Stimulated activated naive CD8-positive, alpha-beta T cell treated with anti-CD3 and anti-CD28 coated beads, Interleukin-15, Interleukin-2, amounts not matched to agents 100 U/mL and 50 U/mL, for 24 hours (primary cell): Measurements from ENCODE around the gene UCP2.
A peak's percentile ranks its signal among the peaks of the same experiment; 100 is the strongest.

Experiments
- ATAC-seq: fragments of 150-1000 bp; cut with Tn5 transposase; one replicate; pipeline ENCODE4 v1.10.0; 2021
- DNase-seq: peaks from one replicate; pipeline ENCODE4 v3.0.0; 2021

The UCP2 gene

DNA sequence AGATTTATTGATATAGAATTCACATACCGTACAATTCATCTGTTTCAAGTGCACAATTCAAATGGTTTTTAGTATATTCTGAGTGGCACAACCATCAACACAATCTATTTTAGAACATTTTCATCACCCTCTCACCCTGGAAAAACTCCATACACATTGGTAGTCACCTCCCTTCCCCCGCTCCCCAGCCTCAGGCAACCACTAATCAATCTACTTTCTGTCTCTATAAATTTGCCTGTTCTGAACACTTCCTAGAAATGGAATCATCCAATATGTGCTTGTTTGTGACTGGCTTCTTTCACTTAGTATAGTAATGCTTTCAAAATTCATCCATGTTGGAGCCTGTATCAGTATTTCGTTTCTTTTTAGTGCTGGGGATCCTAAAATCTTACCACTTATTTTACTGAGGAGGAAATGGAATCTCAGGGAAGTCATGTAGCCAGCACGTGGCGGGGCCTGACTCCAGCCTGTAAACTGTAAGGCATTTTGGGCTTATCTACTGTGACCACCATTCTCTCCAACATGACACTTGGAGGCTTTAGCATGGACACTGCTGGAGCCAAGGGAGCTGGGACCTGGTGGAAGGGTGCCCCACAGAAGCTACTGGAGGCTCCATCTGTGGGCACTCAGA is 27.1 kb upstream of the UCP2 start:
- ATAC-seq = no peak
- DNase-seq = no peak

DNA sequence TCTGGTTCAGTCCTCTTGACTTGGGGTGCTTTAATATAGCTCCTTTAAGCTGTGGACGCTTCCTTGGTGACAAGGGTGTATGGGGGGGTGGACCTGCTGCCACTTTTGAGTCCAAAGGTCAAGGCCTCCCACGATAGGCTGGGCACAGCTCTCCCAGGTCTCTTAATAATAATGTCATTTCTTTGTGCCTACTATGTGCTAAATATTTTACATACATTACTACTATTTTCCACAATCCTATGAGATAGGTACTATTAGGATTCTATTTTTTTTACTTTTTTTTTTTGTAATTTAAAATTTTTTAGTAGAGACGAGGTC is 26.5 kb upstream of the UCP2 start:
- DNase-seq (no peak), ATAC-seq (no peak)

- ATAC-seq (no peak), DNase-seq (no peak)
These were observed 26.0 kb upstream of the UCP2 start, which contains the start of gene UCP3 for GRCh38 chr11:74008373-74009229. Gene UCP3 (minus strand): TSS chr11:74009085. CDS start chr11:74007042, 2,043 bp downstream.

GRCh38 chr11:74007691-74008372 is 25.2 kb upstream of the UCP2 start:
- DNase-seq (no peak), ATAC-seq (no peak)

DNA sequence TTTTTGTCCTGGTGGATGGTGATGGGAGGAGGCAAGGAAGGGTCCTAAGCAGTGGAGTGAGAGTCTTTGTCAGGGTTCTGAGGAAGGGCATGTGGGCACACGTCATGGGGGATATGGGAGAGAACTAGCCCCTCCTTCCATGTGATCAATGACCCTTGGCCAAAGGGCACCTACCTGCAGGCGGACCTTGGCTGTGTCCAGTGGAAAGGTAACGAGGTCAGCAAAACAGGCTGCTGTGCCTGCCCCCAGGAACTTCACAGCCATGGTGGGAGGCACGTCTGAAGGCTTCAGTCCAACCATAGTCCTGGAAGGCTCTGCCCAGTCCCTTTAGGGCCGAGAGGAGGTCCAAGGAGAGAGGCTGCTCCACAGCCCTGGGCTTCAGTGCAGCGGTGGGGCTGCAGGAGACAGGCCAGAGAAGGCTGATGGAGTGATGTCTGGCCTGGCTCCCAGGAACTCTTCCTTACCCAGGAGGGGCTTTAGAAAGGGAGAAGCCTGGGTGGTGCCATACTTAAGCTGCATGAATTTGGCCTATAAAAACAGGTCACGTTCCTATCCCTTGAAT is 24.2 kb upstream of the UCP2 start:
- ATAC-seq (no peak), DNase-seq (no peak)

- ATAC-seq (no peak), DNase-seq (no peak)
These were observed 23.3 kb upstream of the UCP2 start for GRCh38 chr11:74005721-74006517.

- ATAC-seq (peak; percentile 99), DNase-seq (peak; percentile 79)
These were observed 22.3 kb upstream of the UCP2 start for GRCh38 chr11:74004759-74005615.

- DNase-seq (no peak), ATAC-seq (no peak)
These were observed 21.5 kb upstream of the UCP2 start for GRCh38 chr11:74004046-74004695.

DNA sequence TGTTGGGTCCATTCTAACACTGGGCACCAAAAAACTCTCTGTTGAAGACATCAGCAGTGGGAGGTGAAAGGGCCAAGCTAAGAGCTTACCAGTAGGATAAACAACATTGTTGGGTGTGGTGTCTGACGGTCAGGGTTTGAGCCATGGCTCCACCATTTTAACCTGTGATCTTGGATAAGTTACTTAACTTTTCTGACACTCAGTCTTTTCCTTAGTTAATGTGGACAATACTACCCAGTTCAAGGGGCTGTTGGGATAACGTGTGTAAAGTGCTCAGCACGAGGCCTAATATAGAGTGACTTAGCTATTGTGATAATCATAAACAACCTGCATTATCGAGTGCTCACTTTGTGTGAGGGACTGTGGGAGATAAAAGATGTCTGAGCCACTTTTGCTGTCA is 20.2 kb upstream of the UCP2 start:
- ATAC-seq = no peak

GRCh38 chr11:74001822-74002286 is 19.2 kb upstream of the UCP2 start:
- DNase-seq (no peak), ATAC-seq (no peak)

More for the DNA sequence above, 20.2 kb upstream of the UCP2 start:
- no peak for DNase-seq

GRCh38 chr11:74000307-74001133 is 17.9 kb upstream of the UCP2 start:
- ATAC-seq = no peak
- DNase-seq = no peak

DNA sequence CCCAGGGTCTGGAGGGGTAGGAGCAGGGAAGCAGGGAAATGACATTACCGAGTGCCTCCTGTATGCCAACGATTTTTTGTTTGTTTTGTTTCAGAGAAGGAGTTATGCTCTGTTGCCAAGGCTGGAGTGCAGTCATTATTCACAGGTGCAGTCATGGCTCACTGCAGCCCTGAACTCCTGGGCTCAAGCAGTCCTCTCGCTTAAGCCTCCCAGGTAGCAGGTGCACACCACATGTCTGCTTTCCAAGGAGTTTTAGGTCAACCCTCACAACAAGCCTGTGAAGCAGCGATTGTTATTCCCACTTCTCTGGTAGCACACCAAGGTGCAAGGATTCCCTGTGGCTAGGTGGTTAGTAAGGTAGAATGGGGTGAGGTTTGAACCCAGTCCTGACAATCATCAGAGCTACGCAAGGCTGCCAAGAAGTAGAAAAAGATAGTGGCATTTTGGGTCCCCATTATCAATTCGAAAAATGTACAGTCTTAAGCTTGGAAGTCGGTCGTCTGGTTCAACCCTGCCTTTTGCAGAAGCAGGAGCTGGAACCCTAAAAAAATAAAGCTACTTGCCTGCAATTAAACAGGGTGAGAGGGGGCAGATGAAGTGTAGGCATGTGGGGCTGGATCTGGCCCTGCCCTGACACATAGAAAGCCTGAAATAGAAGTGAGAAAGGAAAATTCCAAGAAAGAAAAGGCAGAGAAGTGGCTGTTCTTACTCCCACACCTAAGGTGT is 17.1 kb upstream of the UCP2 start:
- ATAC-seq (no peak), DNase-seq (no peak)

DNA sequence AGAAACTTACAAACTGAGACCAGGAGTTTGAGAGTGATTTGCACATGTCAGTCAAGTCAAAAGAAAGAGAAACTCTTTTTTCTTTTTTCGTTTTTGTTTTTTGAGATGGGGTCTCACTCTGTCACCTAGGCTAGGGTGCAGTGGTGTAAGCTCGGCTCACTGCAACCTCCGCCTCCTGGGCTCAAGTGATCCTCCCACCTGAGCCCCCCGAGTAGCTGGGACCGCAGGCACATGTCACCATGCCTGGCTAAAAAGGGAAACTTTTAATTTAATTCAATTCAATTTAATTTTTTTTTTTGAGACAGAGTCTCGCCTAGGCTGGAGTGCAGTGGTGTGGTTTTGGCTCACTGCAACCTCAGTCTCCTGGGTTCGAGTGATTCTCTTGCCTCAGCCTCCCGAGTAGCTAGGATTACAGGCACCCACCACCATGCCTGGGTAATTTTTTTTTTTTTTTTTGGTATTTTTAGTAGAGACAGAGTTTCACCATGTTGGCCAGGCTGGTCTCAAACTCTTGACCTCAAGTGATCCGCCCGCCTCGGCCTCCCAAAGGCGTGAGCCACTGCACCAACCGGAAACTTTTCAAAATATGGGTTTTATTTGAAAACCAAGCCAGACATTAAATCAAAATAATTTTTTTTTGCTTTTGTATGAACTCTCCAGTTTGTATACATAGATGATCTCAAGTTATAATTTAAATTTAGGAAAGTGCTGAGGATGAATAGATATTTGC is 16.4 kb upstream of the UCP2 start:
- no peak for ATAC-seq

GRCh38 chr11:73997120-73997770 is 14.6 kb upstream of the UCP2 start:
- ATAC-seq (no peak), DNase-seq (no peak)

More for the DNA sequence above, 16.4 kb upstream of the UCP2 start:
- no peak for DNase-seq

DNA sequence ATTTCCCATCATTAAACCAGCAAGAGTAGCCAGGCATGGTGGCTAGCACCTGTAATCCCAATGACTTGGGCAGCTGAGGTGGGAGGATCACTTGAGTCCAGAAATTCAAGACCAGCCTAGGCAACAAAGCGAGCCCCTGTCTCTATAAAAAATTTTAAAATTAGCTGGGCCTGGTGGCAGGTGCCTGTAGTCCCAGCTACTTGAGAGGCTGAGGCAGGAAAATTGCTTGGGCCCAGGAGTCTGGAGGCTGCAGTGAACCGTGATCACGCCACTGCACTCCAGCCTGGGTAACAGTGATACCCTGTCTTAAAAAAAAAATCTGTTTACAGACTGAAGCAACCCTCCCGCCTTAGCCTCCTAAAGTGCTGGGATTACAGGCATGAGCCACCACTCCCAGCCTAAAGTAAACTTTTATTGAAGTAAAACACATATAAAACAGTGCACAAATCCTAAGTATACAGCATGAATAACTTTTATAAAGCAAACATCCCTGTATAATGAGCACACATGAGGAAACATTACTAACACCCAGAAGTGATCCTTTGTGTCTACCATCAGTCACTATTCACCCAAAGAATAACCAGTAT is 13.6 kb upstream of the UCP2 start:
- ATAC-seq (no peak), DNase-seq (no peak)

GRCh38 chr11:73995731-73996130 is 13.1 kb upstream of the UCP2 start:
- peak; percentile 82 for ATAC-seq
- no peak for DNase-seq

DNA sequence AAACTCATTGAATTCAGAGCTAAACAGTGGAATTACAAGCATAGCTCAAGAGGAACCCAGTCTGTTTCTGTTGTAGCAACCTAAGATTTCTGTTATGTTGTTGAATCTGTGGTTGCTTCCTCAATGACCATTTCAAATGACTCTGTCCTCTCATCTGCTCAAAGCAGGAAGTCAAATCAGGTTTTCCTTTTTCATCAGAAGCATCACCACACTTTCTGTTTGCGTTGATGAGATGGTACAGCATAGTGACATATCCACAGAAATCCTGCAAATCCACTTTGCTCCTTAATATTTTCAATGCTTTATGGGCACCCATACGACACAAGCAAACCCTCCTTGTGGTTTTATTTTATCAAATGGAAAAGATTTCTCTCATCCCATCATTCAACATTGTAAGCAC is 12.6 kb upstream of the UCP2 start:
- ATAC-seq (peak; percentile 84), DNase-seq (no peak)
